GM23248 (cell line): ENCODE results near the gene CUL1.

Experiments used
- EZH2 ChIP-seq: fragments of 200-600 bp; sonication (generic); IDR thresholded peaks from 2 replicates; pipeline ENCODE4 v1.6.1; 2018; ENCODE audit warnings: antibody characterized with exemption, mild to moderate bottlenecking; ENCODE audit not compliant: insufficient read depth, poor library complexity, severe bottlenecking
- EZH2phosphoT487 ChIP-seq: fragments of 200-600 bp; sonication (generic); IDR thresholded peaks from 2 replicates; pipeline ENCODE4 v1.6.1; 2018; ENCODE audit warnings: antibody characterized with exemption, moderate library complexity, mild to moderate bottlenecking, low read depth; ENCODE audit not compliant: insufficient read depth

DNA sequence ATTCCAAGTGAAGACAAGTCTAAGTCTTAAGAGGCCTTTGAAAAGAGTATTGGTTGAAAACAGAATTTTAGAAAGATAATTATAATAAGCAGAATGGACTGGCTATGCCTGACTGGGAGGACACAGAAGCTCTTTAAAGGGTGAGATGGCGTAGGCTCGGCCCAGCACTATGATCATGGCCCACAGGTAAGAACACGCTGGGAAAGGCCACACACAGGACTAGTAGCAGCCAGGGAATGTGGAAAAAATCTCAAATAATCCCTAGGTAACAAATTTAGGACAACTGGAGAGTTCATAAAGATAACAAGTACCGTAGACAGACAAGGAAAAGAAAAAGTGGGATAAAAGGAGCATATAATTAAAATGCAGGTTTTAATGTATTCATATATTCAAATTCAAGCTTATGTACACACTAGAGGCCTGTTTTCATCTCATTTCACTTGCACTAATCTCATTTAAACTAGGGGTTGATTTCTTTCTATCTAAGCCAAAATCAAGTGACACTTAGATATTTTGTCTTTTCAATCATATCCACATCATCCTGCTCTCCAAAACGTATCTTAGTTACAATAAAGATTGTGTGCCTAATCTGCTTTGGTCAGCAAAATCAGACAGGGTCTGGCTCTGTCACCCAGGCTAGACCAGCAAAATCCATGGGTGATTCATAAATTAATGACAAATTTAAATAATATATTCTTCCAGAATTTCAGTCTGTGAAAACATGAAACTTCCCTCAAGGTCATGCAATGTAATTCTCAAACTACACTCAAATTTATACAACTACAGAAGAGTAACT is 132.4 kb downstream of the CUL1 start:
- TF ChIP-seq EZH2 (no peak), EZH2phosphoT487 (no peak)
